ENCODE data around the gene SLC16A4. TPM values are rescaled to one million over a fixed set of nuclear protein-coding genes. Genes with fewer than 3 reads are reported as not detected.

SLC16A4 gene
- total and polyA plus RNA-seq, 2 donors (not counting 1 experiment from before 2014, with no cell fraction given) = 0.39 to 2.6 TPM

- H3K9me3 ChIP-seq (ENCODE audit: control extremely low read depth in 1 of 3, control insufficient read depth in 2 of 3, insufficient read depth in 1 of 3, low read length in 2 of 3) = peaks cover 0 to 5% (median 0%) of the 10 kb centered on the region in 3 donors
- ChIA-PET CTCF (interaction anchor here (0.9 kb wide), 1 partner anchor 14 kb away, joined by 3 read pairs; no protein-coding TSS in a partner anchor), POLR2A (no interaction called here)
- WGBS (ENCODE audit: insufficient coverage) = 74% methylated on average over 9 of the region's 9 CpGs
- H3K27me3 Mint-ChIP-seq = peaks cover 5% of the 10 kb centered on the region
- DNase-seq (no peak), ATAC-seq (ENCODE audit: low read depth) (no peak)
- H3K79me2 ChIP-seq (ENCODE audit: control insufficient read depth, insufficient read depth, low read length) = no peaks in the 10 kb centered on the region
- H3K9ac ChIP-seq (ENCODE audit: low read length) = no peak overlapping the region
- intact Hi-C loops (cut with micrococcal nuclease) = no loop called here
- no peaks in the 10 kb centered on the region for H3K9me3 Mint-ChIP-seq (ENCODE audit: insufficient read depth)
- H3K4me1 ChIP-seq (ENCODE audit: control insufficient read depth in 2 of 2, insufficient read depth in 2 of 2, low read length in 2 of 2) = no peaks in the 10 kb centered on the region
- TF ChIP-seq EZH2 (IDR thresholded peaks at IDR 0.05; ENCODE audit: borderline replicate concordance, insufficient read depth, low read depth, low read length, poor library complexity, severe bottlenecking) (no peak), CTCF (IDR thresholded peaks at IDR 0.05) (no peak)
- no peaks in the 10 kb centered on the region for H4K20me1 ChIP-seq (ENCODE audit: control insufficient read depth, insufficient read depth, low read length, poor library complexity, severe bottlenecking)
- no peak overlapping the region for H3K27ac Mint-ChIP-seq
- H3K4me2 ChIP-seq (replicated peaks; ENCODE audit: low read depth, low read length, poor library complexity, severe bottlenecking) = no peak overlapping the region
- H3K4me3 Mint-ChIP-seq = no peak overlapping the region
- no peak overlapping the region for H2AFZ ChIP-seq (ENCODE audit: insufficient read depth, low read depth, low read length, poor library complexity, severe bottlenecking)
- peaks cover 0 to 5% (median 2%) of the 10 kb centered on the region in 4 experiments for H3K27me3 ChIP-seq (replicated peaks in 1 of 4; ENCODE audit: control extremely low read depth in 1 of 4, control insufficient read depth in 3 of 4, insufficient read depth in 4 of 4, low read length in 3 of 4)
- no peaks in the 10 kb centered on the region for H3K4me1 Mint-ChIP-seq
- H3K36me3 ChIP-seq (replicated peaks in 1 of 2; ENCODE audit: control extremely low read depth in 1 of 2, control insufficient read depth in 1 of 2, extremely low read depth in 1 of 2, insufficient read depth in 2 of 2, low read length in 1 of 2) = no peaks in the 10 kb centered on the region
- H3K27ac ChIP-seq (ENCODE audit: low read length in 2 of 2) = no peak overlapping the region
- no peak overlapping the region for H3K4me3 ChIP-seq (ENCODE audit: control extremely low read depth in 1 of 5, extremely low read depth in 1 of 5, insufficient read depth in 1 of 5, low read depth in 2 of 5, low read length in 4 of 5)
Measured at GRCh38 chr1:110425612-110426152, 34.9 kb upstream of the SLC16A4 start.

- TF ChIP-seq EZH2 (IDR thresholded peaks at IDR 0.05; ENCODE audit: borderline replicate concordance, insufficient read depth, low read depth, low read length, poor library complexity, severe bottlenecking) (no peak), CTCF (IDR thresholded peaks at IDR 0.05) (no peak)
- Histone ChIP-seq H3K4me2 (replicated peaks; ENCODE audit: low read depth, low read length, poor library complexity, severe bottlenecking) (no peak overlapping the region), H3K36me3 (replicated peaks in 1 of 2; ENCODE audit: control extremely low read depth in 1 of 2, control insufficient read depth in 1 of 2, extremely low read depth in 1 of 2, insufficient read depth in 2 of 2, low read length in 1 of 2) (no peaks in the 10 kb centered on the region), H3K9me3 (ENCODE audit: control extremely low read depth in 1 of 3, control insufficient read depth in 2 of 3, insufficient read depth in 1 of 3, low read length in 2 of 3) (peaks cover 0 to 5% (median 0%) of the 10 kb centered on the region in 3 donors), H3K79me2 (ENCODE audit: control insufficient read depth, insufficient read depth, low read length) (no peaks in the 10 kb centered on the region), H3K4me1 (ENCODE audit: control insufficient read depth in 2 of 2, insufficient read depth in 2 of 2, low read length in 2 of 2) (no peaks in the 10 kb centered on the region), H4K20me1 (ENCODE audit: control insufficient read depth, insufficient read depth, low read length, poor library complexity, severe bottlenecking) (no peaks in the 10 kb centered on the region), H3K27me3 (replicated peaks in 1 of 4; ENCODE audit: control extremely low read depth in 1 of 4, control insufficient read depth in 3 of 4, insufficient read depth in 4 of 4, low read length in 3 of 4) (peaks cover 0 to 5% (median 2%) of the 10 kb centered on the region in 4 experiments), H3K4me3 (ENCODE audit: control extremely low read depth in 1 of 5, extremely low read depth in 1 of 5, insufficient read depth in 1 of 5, low read depth in 2 of 5, low read length in 4 of 5) (no peak overlapping the region), H3K27ac (ENCODE audit: low read length in 2 of 2) (no peak overlapping the region), H2AFZ (ENCODE audit: insufficient read depth, low read depth, low read length, poor library complexity, severe bottlenecking) (no peak overlapping the region), H3K9ac (ENCODE audit: low read length) (no peak overlapping the region)
- ATAC-seq (ENCODE audit: low read depth) (no peak), DNase-seq (no peak)
- CTCF ChIA-PET = no interaction called here
- Mint-ChIP-seq H3K4me3 (no peak overlapping the region), H3K9me3 (ENCODE audit: insufficient read depth) (no peaks in the 10 kb centered on the region), H3K27ac (no peak overlapping the region), H3K4me1 (no peaks in the 10 kb centered on the region), H3K27me3 (peaks cover 5% of the 10 kb centered on the region)
- WGBS (ENCODE audit: insufficient coverage) = 91% methylated on average over 5 of the region's 9 CpGs
- intact Hi-C loops (cut with micrococcal nuclease) = no loop called here
- POLR2A ChIA-PET = no interaction called here
Measured at GRCh38 chr1:110424699-110425611, 34.1 kb upstream of the SLC16A4 start.
